CD8-positive, alpha-beta memory T cell (primary cell): Measurements from ENCODE around the gene DCBLD1. TPM values are rescaled to one million over a fixed set of nuclear protein-coding genes. Genes with fewer than 3 reads are reported as not detected.
"Not testable (repeated sequence)": the region's sequence is repeated elsewhere in the genome, so short reads cannot be mapped to it uniquely, and the experiment has no call there.

ENCODE experiments used
- CTCF ChIA-PET: fragments of 350-600 bp; sonication (Branson Sonifier 250); formaldehyde crosslinking; loops from one replicate; lab custom pipeline; 2021; ENCODE audit warnings: antibody characterized with exemption; lab: Charles Lee
- POLR2A ChIA-PET: fragments of 350-600 bp; sonication (Branson Sonifier 250); formaldehyde crosslinking; loops from one replicate; lab custom pipeline; 2021; ENCODE audit warnings: antibody characterized with exemption; lab: Charles Lee
- DNase-seq, 5 donors: peaks; one replicate each; pipeline versions ENCODE4 v3.0.0 to v3.0.0-alpha.2; 2020 to 2022; ENCODE audit warnings: mixed read lengths in 1 of 5
- H3K27ac ChIP-seq: one replicate; pipeline ENCODE4 v1.7.0; 2013; ENCODE audit warnings: low read depth, mild to moderate bottlenecking, low read length, moderate library complexity
- H3K27me3 ChIP-seq: 2 replicates; pipeline ENCODE4 v1.7.0; 2013; ENCODE audit warnings: low read length, mild to moderate bottlenecking; ENCODE audit not compliant: insufficient read depth, poor library complexity, severe bottlenecking
- H3K36me3 ChIP-seq: 2 replicates; pipeline ENCODE4 v1.7.0; 2013; ENCODE audit warnings: mild to moderate bottlenecking, low read length, moderate library complexity; ENCODE audit not compliant: insufficient read depth
- H3K4me1 ChIP-seq: 2 replicates; pipeline ENCODE4 v1.7.0; 2013; ENCODE audit warnings: mild to moderate bottlenecking, low read length, moderate library complexity; ENCODE audit not compliant: insufficient read depth
- H3K4me3 ChIP-seq: 2 replicates; pipeline ENCODE4 v1.7.0; 2013; ENCODE audit warnings: mild to moderate bottlenecking, low read length
- H3K9me3 ChIP-seq: 2 replicates; pipeline ENCODE4 v1.7.0; 2013; ENCODE audit warnings: mild to moderate bottlenecking, low read length
- H3K27ac Mint-ChIP-seq, 8 donors: one replicate each; pipeline ENCODE4 v1.8.0; 2020 to 2021; ENCODE audit warnings: mixed read lengths in 8 of 8, mild to moderate bottlenecking in 6 of 8, inconsistent platforms in 3 of 8, moderate library complexity in 3 of 8
- H3K27me3 Mint-ChIP-seq, 2 donors: one replicate each; pipeline ENCODE4 v1.8.0; 2020 to 2021; ENCODE audit warnings: mixed read lengths in 2 of 2, mild to moderate bottlenecking in 1 of 2, moderate library complexity in 1 of 2
- H3K36me3 Mint-ChIP-seq, 3 donors: one replicate each; pipeline ENCODE4 v1.8.0; 2020 to 2021; ENCODE audit warnings: mixed read lengths in 3 of 3, inconsistent platforms in 1 of 3, mild to moderate bottlenecking in 1 of 3
- H3K4me1 Mint-ChIP-seq, 3 donors: one replicate each; pipeline ENCODE4 v1.8.0; 2020 to 2021; ENCODE audit warnings: mixed read lengths in 3 of 3, inconsistent platforms in 1 of 3, mild to moderate bottlenecking in 1 of 3
- H3K4me3 Mint-ChIP-seq, 7 donors: one replicate each; pipeline ENCODE4 v1.8.0; 2020 to 2021; ENCODE audit warnings: mixed read lengths in 7 of 7, mild to moderate bottlenecking in 6 of 7, moderate library complexity in 4 of 7, inconsistent platforms in 2 of 7
- H3K9me3 Mint-ChIP-seq, 5 donors: one replicate each; pipeline ENCODE4 v1.8.0; 2020 to 2022; ENCODE audit warnings: mixed read lengths in 5 of 5, mild to moderate bottlenecking in 3 of 5, moderate library complexity in 2 of 5, inconsistent platforms in 1 of 5
- polyA plus RNA-seq: library from polyadenylated mRNA; unstranded; fragments of 300-500 nt; fragmentation: Illumina TruSeq; gene quantifications from one replicate; pipeline ENCODE4 v1.2.3, GENCODE V29; 2021
- total RNA-seq, 2 experiments: library from RNA; stranded (reverse); gene quantifications; one replicate each; pipeline ENCODE4 v1.2.3, GENCODE V29; 2021

Gene DCBLD1
- total RNA-seq (1 to 10 TPM; 4.1 to 4.8 TPM), polyA plus RNA-seq (3.3 TPM)

DNA sequence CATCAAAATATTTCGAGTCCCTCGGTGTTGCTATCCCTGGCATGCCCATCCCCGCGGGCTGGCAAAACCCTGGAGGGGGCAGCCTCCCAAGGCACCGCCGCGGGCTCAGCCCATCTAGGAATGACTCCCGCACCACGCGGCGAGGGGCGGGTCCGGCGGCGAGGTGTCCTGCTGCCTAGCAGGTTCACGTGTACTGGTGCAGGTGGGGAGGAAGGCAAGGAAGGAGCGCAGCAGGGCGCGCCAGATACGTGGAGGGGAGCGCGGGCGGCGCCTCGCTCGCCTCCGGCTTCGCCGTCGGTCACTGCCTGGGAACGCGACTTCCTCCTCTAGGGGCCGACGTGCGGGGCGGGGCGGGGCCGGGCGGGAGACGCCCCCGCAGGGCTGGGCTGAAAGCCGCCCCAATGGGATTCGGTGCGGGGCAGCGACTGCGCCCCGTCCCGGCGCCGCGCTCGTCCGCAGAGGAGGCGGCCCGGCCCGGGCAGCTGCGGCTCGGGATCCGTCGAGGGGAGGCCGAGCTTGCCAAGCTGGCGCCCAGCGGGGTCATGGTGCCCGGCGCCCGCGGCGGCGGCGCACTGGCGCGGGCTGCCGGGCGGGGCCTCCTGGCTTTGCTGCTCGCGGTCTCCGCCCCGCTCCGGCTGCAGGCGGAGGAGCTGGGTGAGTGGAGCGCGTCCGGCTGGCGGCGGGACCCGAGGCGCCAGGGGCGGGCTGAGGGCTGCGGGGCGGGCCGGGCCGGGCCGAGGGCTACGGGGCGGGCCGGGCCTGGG lies at the start of gene DCBLD1:
DCBLD1 (plus strand) TSS at position 435 of the 764 bp plus-strand sequence; CDS start at position 543, 108 bp downstream.
- peak within 1 kb of the TSS; percentile 90 to 97 (median 95) for H3K4me3 Mint-ChIP-seq
- peaks cover 10 to 35% of the 10 kb centered on the region in 2 donors for H3K27me3 Mint-ChIP-seq
- Histone ChIP-seq H3K36me3 (no peaks in the 10 kb centered on the region), H3K27ac (peak within 1 kb of the TSS; percentile 45), H3K9me3 (no peaks in the 10 kb centered on the region), H3K27me3 (no peaks in the 10 kb centered on the region), H3K4me1 (peaks cover 17% of the 10 kb centered on the region), H3K4me3 (peak within 1 kb of the TSS; percentile 72)
- no peaks in the 10 kb centered on the region for H3K9me3 Mint-ChIP-seq
- peak within 1 kb of the TSS; percentile 19 to 92 (median 74) for H3K27ac Mint-ChIP-seq
- peaks cover 16 to 22% (median 19%) of the 10 kb centered on the region in 3 donors for H3K4me1 Mint-ChIP-seq
- DNase-seq, result peak; percentile 36 to 61 (median 55)
- ChIA-PET CTCF (interaction anchor here (0.6 to 8.9 kb wide), 4 partner anchors 11 to 122 kb away, joined by 3 to 109 read pairs (median 8); no protein-coding TSS in a partner anchor), POLR2A (interaction anchor here (1.1 to 1.6 kb wide), 2 partner anchors 66 to 69 kb away, joined by 3 to 7 read pairs; no protein-coding TSS in a partner anchor)
- H3K36me3 Mint-ChIP-seq, result peaks cover 0 to 3% (median 0%) of the 10 kb centered on the region in 3 donors

DNA sequence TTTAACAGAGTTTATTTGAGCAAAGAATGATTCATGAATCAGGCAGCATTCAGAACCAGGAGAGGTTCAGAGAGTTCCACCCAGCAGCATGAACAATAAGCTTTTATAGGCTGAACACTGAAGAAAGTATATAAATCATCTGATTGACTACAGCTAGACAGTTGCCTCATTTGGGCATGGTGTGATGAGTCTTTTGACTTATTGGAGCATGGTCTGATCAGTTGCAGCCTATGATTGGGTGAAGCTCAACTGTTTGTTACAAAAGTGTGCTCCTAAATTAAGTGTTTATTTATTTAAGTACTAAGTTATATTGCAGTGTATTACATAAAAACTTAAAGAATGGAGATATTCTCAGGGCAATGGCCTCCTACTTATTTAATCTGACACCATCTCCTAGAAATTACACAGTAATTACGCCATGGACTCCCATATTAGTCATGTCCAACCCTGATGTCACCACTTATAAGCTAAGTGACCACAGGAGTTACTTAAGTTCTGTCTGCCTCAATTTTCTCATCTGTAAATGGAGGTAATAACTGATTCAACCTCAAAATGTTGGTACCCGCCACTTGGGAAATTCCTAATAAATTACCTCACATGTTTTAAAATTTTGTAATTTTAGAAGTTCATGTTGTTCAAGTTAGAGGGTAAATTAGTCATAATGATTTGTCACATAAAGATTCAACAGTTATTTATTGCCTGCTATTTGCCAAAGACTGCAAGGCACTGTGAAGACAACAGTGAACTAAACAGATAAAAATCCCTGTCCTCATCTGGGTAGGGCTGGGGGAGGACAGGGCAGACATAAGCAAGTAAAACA lies 41.6 kb upstream of the DCBLD1 start:
- no peak overlapping the region for H3K27ac Mint-ChIP-seq
- no peaks in the 10 kb centered on the region for H3K9me3 ChIP-seq
- no peak for DNase-seq
- H3K4me3 Mint-ChIP-seq, result no peak overlapping the region
- no peak overlapping the region for H3K27ac ChIP-seq
- H3K27me3 Mint-ChIP-seq, result peaks cover 20 to 64% of the 10 kb centered on the region in 2 donors
- CTCF ChIA-PET, result interaction anchor here (1.4 to 1.8 kb wide), 2 partner anchors 9 to 164 kb away, joined by 4 to 7 read pairs; no protein-coding TSS in a partner anchor
- POLR2A ChIA-PET, result no interaction called here
- no peaks in the 10 kb centered on the region for H3K4me1 ChIP-seq
- peaks cover 8% of the 10 kb centered on the region for H3K27me3 ChIP-seq
- H3K9me3 Mint-ChIP-seq, result no peaks in the 10 kb centered on the region
- H3K4me1 Mint-ChIP-seq, result no peaks in the 10 kb centered on the region
- no peaks in the 10 kb centered on the region for H3K36me3 ChIP-seq
- no peak overlapping the region for H3K4me3 ChIP-seq
- H3K36me3 Mint-ChIP-seq, result no peaks in the 10 kb centered on the region

DNA sequence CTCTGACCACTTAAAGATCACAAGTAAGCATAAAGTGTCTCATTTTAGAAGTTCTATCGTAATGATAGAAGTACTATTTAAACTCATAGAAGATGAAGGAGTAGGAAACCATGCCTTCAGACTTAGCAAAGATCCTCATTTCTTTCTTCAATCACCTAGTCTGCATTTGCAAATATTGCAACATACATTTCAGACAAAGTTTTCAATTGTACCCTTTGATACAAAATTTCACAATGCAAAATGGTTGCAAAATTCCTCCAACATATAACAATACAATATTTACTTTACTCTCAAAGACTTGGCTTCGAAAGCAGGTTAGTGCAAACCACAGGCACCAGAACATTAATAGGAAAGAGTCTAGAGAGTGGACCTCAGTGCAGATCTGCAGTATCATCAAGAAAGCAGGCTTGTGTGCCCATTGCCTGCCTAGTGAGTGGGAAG lies 40.6 kb upstream of the DCBLD1 start:
- no peak overlapping the region for H3K27ac Mint-ChIP-seq
- Histone ChIP-seq H3K27me3 (peaks cover 8% of the 10 kb centered on the region), H3K36me3 (no peaks in the 10 kb centered on the region), H3K4me1 (no peaks in the 10 kb centered on the region), H3K9me3 (no peaks in the 10 kb centered on the region), H3K4me3 (no peak overlapping the region), H3K27ac (no peak overlapping the region)
- DNase-seq, result no peak
- H3K4me1 Mint-ChIP-seq, result no peaks in the 10 kb centered on the region
- H3K4me3 Mint-ChIP-seq, result no peak overlapping the region
- no peaks in the 10 kb centered on the region for H3K36me3 Mint-ChIP-seq
- no peaks in the 10 kb centered on the region for H3K9me3 Mint-ChIP-seq
- POLR2A ChIA-PET, result no interaction called here
- CTCF ChIA-PET, result interaction anchor here (1.4 to 1.8 kb wide), 2 partner anchors 8 to 164 kb away, joined by 4 to 7 read pairs; no protein-coding TSS in a partner anchor
- H3K27me3 Mint-ChIP-seq, result peaks cover 23 to 63% of the 10 kb centered on the region in 2 donors

DNA sequence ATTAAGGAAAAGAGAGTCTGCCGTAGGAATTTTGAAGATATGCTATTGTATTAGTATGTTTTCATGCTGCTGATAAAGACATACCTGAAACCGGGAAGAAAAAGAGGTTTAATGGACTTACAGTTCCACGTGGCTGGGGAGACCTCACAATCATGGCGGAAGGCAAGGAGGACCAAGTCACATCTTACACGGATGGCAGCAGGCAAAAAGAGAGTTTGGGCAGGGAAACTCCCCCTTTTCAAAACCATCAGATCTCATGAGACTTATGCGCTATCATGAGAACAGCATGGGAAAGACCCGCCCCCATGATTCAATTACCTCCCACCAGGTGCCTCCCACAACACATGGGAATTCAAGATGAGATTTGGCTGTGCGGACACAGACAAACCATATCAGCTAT lies 40.2 kb upstream of the DCBLD1 start:
- H3K4me3 ChIP-seq, H3K9me3 ChIP-seq, H3K4me1 Mint-ChIP-seq, DNase-seq, CTCF ChIA-PET, H3K4me3 Mint-ChIP-seq, POLR2A ChIA-PET, H3K4me1 ChIP-seq, H3K27ac ChIP-seq, H3K9me3 Mint-ChIP-seq, H3K36me3 Mint-ChIP-seq, H3K27me3 ChIP-seq, H3K27ac Mint-ChIP-seq, H3K36me3 ChIP-seq: not testable (repeated sequence)
- peaks cover 24 to 64% of the 10 kb centered on the region in 2 donors for H3K27me3 Mint-ChIP-seq

DNA sequence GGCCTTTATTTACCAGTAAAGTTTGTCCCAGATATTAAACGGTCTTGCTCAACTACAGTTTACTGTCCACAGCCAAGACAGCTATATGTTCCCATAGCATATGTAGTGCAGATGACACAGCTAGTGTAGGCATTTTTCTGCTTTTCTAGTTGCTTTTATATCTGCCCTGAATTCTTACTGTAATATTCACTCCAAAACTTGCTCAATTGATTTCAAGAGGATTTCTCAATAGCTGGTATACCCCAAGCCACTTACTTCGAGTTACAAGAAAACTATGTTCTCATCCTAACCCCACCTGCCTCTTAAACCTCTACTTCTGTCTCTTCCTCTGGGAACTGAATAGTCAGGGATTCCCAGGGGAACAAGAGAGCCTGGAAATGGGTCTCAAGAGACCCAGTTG lies 37.9 kb upstream of the DCBLD1 start:
- Mint-ChIP-seq H3K36me3 (no peaks in the 10 kb centered on the region), H3K4me1 (no peaks in the 10 kb centered on the region), H3K27me3 (peaks cover 26 to 69% of the 10 kb centered on the region in 2 donors), H3K9me3 (no peaks in the 10 kb centered on the region), H3K27ac (no peak overlapping the region), H3K4me3 (no peak overlapping the region)
- Histone ChIP-seq H3K9me3 (no peaks in the 10 kb centered on the region), H3K4me3 (no peak overlapping the region), H3K36me3 (no peaks in the 10 kb centered on the region), H3K27me3 (peaks cover 8% of the 10 kb centered on the region), H3K27ac (no peak overlapping the region), H3K4me1 (no peaks in the 10 kb centered on the region)
- ChIA-PET POLR2A (no interaction called here), CTCF (interaction anchor here (1.1 to 1.2 kb wide), 2 partner anchors 8 to 35 kb away, joined by 3 read pairs; no protein-coding TSS in a partner anchor)
- DNase-seq, result no peak

DNA sequence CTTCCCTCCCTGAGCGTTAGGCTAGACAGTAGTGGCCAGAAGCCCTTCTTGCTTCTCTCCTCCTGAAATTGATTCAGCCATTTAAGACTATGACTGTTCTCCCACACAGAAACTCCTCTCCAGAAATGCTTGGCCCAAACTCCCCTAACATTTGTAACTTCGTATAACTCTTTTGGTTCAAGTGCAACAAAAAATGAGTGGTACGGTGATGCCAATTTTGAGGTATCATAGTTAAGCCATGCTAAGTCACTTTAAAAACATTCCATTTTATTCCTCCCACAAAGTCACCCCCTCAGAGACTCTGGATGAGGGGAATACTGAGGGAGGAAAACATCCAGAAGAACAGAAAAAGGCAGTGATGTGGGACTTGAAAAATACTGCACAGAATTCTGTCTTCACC lies 35.6 kb upstream of the DCBLD1 start:
- ChIA-PET POLR2A (no interaction called here), CTCF (interaction anchor here (0.9 kb wide), 1 partner anchor 34 kb away, joined by 3 read pairs; no protein-coding TSS in a partner anchor)
- no peaks in the 10 kb centered on the region for H3K36me3 Mint-ChIP-seq
- H3K4me1 Mint-ChIP-seq, result no peaks in the 10 kb centered on the region
- Histone ChIP-seq H3K4me1 (no peaks in the 10 kb centered on the region), H3K27me3 (peaks cover 8% of the 10 kb centered on the region), H3K36me3 (no peaks in the 10 kb centered on the region), H3K9me3 (no peaks in the 10 kb centered on the region), H3K27ac (no peak overlapping the region), H3K4me3 (no peak overlapping the region)
- no peak overlapping the region for H3K4me3 Mint-ChIP-seq
- no peak for DNase-seq
- H3K27ac Mint-ChIP-seq, result no peak overlapping the region
- H3K9me3 Mint-ChIP-seq, result no peaks in the 10 kb centered on the region
- peaks cover 28 to 59% of the 10 kb centered on the region in 2 donors for H3K27me3 Mint-ChIP-seq

DNA sequence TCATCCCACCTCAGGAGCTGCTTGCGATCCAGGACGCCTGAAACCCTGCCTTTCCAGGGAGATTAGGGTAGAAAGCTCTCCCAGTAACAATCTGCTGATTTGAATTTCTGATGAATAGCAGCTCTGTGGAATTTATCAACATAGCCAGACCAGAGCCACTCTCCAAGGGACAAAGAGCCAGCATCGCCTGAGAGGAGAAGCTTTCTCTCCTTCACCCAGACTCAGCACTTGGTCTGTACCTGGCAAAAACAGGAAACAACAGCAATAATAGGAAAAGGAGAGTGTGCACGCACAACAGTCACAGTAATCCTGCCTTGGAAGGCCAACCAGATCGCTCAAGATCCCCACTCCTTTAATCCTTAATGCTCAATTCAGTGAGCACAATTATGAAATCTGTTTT lies 34.5 kb upstream of the DCBLD1 start:
- H3K36me3 Mint-ChIP-seq, result no peaks in the 10 kb centered on the region
- DNase-seq, result no peak
- H3K27ac Mint-ChIP-seq, result no peak overlapping the region
- Histone ChIP-seq H3K27ac (no peak overlapping the region), H3K36me3 (no peaks in the 10 kb centered on the region), H3K4me1 (no peaks in the 10 kb centered on the region), H3K27me3 (peaks cover 4% of the 10 kb centered on the region), H3K9me3 (no peaks in the 10 kb centered on the region), H3K4me3 (no peak overlapping the region)
- H3K4me3 Mint-ChIP-seq, result no peak overlapping the region
- no peaks in the 10 kb centered on the region for H3K4me1 Mint-ChIP-seq
- CTCF ChIA-PET, result interaction anchor here (0.9 to 5.0 kb wide), 3 partner anchors 33 to 157 kb away, joined by 3 to 48 read pairs (median 3); no protein-coding TSS in a partner anchor
- POLR2A ChIA-PET, result no interaction called here
- H3K9me3 Mint-ChIP-seq, result no peaks in the 10 kb centered on the region
- H3K27me3 Mint-ChIP-seq, result peaks cover 25 to 48% of the 10 kb centered on the region in 2 donors
